SK-N-SH treated with all-trans-retinoic acid at 6 μM for 48 hours (cell line): Measurements from ENCODE around the gene KCNK6.
A peak's percentile ranks its signal among the peaks of the same experiment; 100 is the strongest.

Source experiments
- ATAC-seq: fragments of 200-7000 bp; cut with Tn5 transposase; 3 replicates; pipeline ENCODE4 v1.9.1; 2020; ENCODE audit warnings: mild to moderate bottlenecking, moderate library complexity
- ARNTL ChIP-seq: fragments of 450-650 bp; formaldehyde crosslinking; IDR thresholded peaks from 2 replicates; pipeline ENCODE4 v1.5.0; 2020; ENCODE audit warnings: low read depth, mild to moderate bottlenecking, moderate library complexity, borderline replicate concordance
- BACH2 ChIP-seq: fragments of 250-450 bp; sonication (Bioruptor Pico); IDR thresholded peaks from 2 replicates; pipeline ENCODE4 v1.9.0; 2021; ENCODE audit warnings: mild to moderate bottlenecking, borderline replicate concordance
- CSRNP3 ChIP-seq: fragments of 250-450 bp; sonication (Bioruptor Pico); IDR thresholded peaks from 2 replicates; pipeline ENCODE4 v1.5.1; 2021; ENCODE audit warnings: mild to moderate bottlenecking, moderate library complexity
- ESRRG ChIP-seq: fragments of 250-450 bp; sonication (Bioruptor Pico); IDR thresholded peaks from 2 replicates; pipeline ENCODE4 v1.6.1; 2021; ENCODE audit warnings: mild to moderate bottlenecking
- GLIS3 ChIP-seq: fragments of 250-450 bp; sonication (Bioruptor Pico); IDR thresholded peaks from 2 replicates; pipeline ENCODE4 v1.5.0; 2020; ENCODE audit warnings: mild to moderate bottlenecking, moderate library complexity
- ISL1 ChIP-seq: fragments of 250-450 bp; sonication (Bioruptor Pico); IDR thresholded peaks from 2 replicates; pipeline ENCODE4 v2.1.2; 2022; ENCODE audit warnings: mild to moderate bottlenecking, moderate library complexity
- OSR1 ChIP-seq: fragments of 250-450 bp; sonication (Bioruptor Pico); IDR thresholded peaks from 2 replicates; pipeline ENCODE4 v1.8.0; 2022; ENCODE audit warnings: moderate library complexity, mild to moderate bottlenecking, inconsistent platforms
- PPARA ChIP-seq: fragments of 250-450 bp; sonication (Bioruptor Pico); IDR thresholded peaks from 2 replicates; pipeline ENCODE4 v1.5.0; 2020; ENCODE audit warnings: mild to moderate bottlenecking, borderline replicate concordance
- SNAI2 ChIP-seq: fragments of 250-450 bp; sonication (Bioruptor Pico); IDR thresholded peaks from 2 replicates; pipeline ENCODE4 v1.5.0; 2020; ENCODE audit warnings: mild to moderate bottlenecking, moderate library complexity
- TCF4 ChIP-seq: fragments of 250-450 bp; sonication (Bioruptor Pico); IDR thresholded peaks from 2 replicates; pipeline ENCODE4 v1.8.0; 2021; ENCODE audit warnings: mild to moderate bottlenecking, moderate library complexity, borderline replicate concordance
- TOX ChIP-seq: fragments of 250-450 bp; sonication (Bioruptor Pico); IDR thresholded peaks from 2 replicates; pipeline ENCODE4 v1.8.0; 2021; ENCODE audit warnings: mild to moderate bottlenecking, moderate library complexity, borderline replicate concordance
- TSHZ2 ChIP-seq: fragments of 250-450 bp; sonication (Bioruptor Pico); IDR thresholded peaks from 2 replicates; pipeline ENCODE4 v1.5.0; 2020; ENCODE audit warnings: mild to moderate bottlenecking, moderate library complexity
- ZC3H10 ChIP-seq: fragments of 250-450 bp; sonication (Bioruptor Pico); IDR thresholded peaks from 2 replicates; pipeline ENCODE4 v1.5.1; 2021; ENCODE audit warnings: mild to moderate bottlenecking, moderate library complexity
- ZFP3 ChIP-seq: fragments of 250-450 bp; sonication (Bioruptor Pico); IDR thresholded peaks from 2 replicates; pipeline ENCODE4 v1.5.0; 2020; ENCODE audit warnings: mild to moderate bottlenecking, moderate library complexity
- ZFP30 ChIP-seq: fragments of 450-650 bp; formaldehyde crosslinking; IDR thresholded peaks from 2 replicates; pipeline ENCODE4 v1.5.0; 2022; ENCODE audit warnings: mild to moderate bottlenecking, moderate library complexity
- ZNF70 ChIP-seq: fragments of 450-650 bp; formaldehyde crosslinking; IDR thresholded peaks from 2 replicates; pipeline ENCODE4 v1.5.0; 2020; ENCODE audit warnings: mild to moderate bottlenecking, moderate library complexity
- ZNF8 ChIP-seq: fragments of 450-650 bp; formaldehyde crosslinking; IDR thresholded peaks from 2 replicates; pipeline ENCODE4 v1.5.0; 2020; ENCODE audit warnings: mild to moderate bottlenecking, moderate library complexity
- TF ChIP-seq, protein P1 (sequence below): fragments of 250-450 bp; sonication (Bioruptor Pico); IDR thresholded peaks from 2 replicates; pipeline ENCODE4 v1.5.1; 2020; ENCODE audit warnings: low read depth, mild to moderate bottlenecking, moderate library complexity
- TF ChIP-seq, protein P2 (sequence below): fragments of 250-450 bp; sonication (Bioruptor Pico); IDR thresholded peaks from 2 replicates; pipeline ENCODE4 v1.8.0; 2020; ENCODE audit warnings: mild to moderate bottlenecking, moderate library complexity, borderline replicate concordance
- TF ChIP-seq, protein P3 (sequence below): fragments of 250-450 bp; sonication (Bioruptor Pico); IDR thresholded peaks from 2 replicates; pipeline ENCODE4 v1.8.0; 2021; ENCODE audit warnings: low read depth, mild to moderate bottlenecking, moderate library complexity, borderline replicate concordance

Gene KCNK6

GRCh38 chr19:38319421-38320258 is at the start of gene KCNK6:
Gene KCNK6 (plus strand): TSS chr19:38319845. CDS start chr19:38319951, 106 bp downstream.
- ATAC-seq, result peak; percentile 13; the same call in 2 of the 3 replicates
- TF ChIP-seq ARNTL (no peak), ISL1 (CRISPR knock-in tag) (no peak), ZFP3 (CRISPR knock-in tag) (no peak), GLIS3 (CRISPR knock-in tag) (no peak), ZFP30 (CRISPR knock-in tag) (no peak), TOX (CRISPR knock-in tag) (no peak), ZC3H10 (CRISPR knock-in tag) (no peak), TSHZ2 (CRISPR knock-in tag) (no peak), TCF4 (no peak), BACH2 (no peak), OSR1 (CRISPR knock-in tag) (no peak)
- TF ChIP-seq, protein P1, sequence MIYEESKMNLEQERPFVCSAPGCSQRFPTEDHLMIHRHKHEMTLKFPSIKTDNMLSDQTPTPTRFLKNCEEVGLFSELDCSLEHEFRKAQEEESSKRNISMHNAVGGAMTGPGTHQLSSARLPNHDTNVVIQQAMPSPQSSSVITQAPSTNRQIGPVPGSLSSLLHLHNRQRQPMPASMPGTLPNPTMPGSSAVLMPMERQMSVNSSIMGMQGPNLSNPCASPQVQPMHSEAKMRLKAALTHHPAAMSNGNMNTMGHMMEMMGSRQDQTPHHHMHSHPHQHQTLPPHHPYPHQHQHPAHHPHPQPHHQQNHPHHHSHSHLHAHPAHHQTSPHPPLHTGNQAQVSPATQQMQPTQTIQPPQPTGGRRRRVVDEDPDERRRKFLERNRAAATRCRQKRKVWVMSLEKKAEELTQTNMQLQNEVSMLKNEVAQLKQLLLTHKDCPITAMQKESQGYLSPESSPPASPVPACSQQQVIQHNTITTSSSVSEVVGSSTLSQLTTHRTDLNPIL (CRISPR knock-in tag), result no peak
- TF ChIP-seq, protein P2, sequence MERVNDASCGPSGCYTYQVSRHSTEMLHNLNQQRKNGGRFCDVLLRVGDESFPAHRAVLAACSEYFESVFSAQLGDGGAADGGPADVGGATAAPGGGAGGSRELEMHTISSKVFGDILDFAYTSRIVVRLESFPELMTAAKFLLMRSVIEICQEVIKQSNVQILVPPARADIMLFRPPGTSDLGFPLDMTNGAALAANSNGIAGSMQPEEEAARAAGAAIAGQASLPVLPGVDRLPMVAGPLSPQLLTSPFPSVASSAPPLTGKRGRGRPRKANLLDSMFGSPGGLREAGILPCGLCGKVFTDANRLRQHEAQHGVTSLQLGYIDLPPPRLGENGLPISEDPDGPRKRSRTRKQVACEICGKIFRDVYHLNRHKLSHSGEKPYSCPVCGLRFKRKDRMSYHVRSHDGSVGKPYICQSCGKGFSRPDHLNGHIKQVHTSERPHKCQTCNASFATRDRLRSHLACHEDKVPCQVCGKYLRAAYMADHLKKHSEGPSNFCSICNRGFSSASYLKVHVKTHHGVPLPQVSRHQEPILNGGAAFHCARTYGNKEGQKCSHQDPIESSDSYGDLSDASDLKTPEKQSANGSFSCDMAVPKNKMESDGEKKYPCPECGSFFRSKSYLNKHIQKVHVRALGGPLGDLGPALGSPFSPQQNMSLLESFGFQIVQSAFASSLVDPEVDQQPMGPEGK, result no peak

GRCh38 chr19:38270587-38271167 is 49.0 kb upstream of the KCNK6 start:
- no peak for TF ChIP-seq TSHZ2 (CRISPR knock-in tag)
- no peak for TF ChIP-seq ZNF8 (CRISPR knock-in tag)
- TF ChIP-seq, protein P1 (CRISPR knock-in tag), result no peak
- no peak for TF ChIP-seq CSRNP3
- TF ChIP-seq SNAI2 (CRISPR knock-in tag), result no peak
- TF ChIP-seq ISL1 (CRISPR knock-in tag), result no peak
- no peak for TF ChIP-seq ESRRG
- no peak for TF ChIP-seq ZC3H10 (CRISPR knock-in tag)
- TF ChIP-seq, protein P3, sequence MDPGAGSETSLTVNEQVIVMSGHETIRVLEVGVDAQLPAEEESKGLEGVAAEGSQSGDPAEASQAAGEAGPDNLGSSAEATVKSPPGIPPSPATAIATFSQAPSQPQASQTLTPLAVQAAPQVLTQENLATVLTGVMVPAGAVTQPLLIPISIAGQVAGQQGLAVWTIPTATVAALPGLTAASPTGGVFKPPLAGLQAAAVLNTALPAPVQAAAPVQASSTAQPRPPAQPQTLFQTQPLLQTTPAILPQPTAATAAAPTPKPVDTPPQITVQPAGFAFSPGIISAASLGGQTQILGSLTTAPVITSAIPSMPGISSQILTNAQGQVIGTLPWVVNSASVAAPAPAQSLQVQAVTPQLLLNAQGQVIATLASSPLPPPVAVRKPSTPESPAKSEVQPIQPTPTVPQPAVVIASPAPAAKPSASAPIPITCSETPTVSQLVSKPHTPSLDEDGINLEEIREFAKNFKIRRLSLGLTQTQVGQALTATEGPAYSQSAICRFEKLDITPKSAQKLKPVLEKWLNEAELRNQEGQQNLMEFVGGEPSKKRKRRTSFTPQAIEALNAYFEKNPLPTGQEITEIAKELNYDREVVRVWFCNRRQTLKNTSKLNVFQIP (CRISPR knock-in tag), result no peak
- TF ChIP-seq ZFP30 (CRISPR knock-in tag), result no peak
- TF ChIP-seq TCF4, result no peak
- TF ChIP-seq PPARA (CRISPR knock-in tag), result no peak
- no peak for TF ChIP-seq ZNF70
- TF ChIP-seq, protein P2, result no peak
- TF ChIP-seq ARNTL, result no peak
- no peak for TF ChIP-seq TOX (CRISPR knock-in tag)
- no peak; the same call in 2 of the 3 replicates for ATAC-seq
